IMR-90 (cell line): ENCODE results near the gene MIB1. TPM values are rescaled to one million over a fixed set of nuclear protein-coding genes. Genes with fewer than 3 reads are reported as not detected.

Experiments
- ATAC-seq: fragments of 200-7000 bp; cut with Tn5 transposase; 2 replicates; pipeline ENCODE4 v1.9.1; 2020; ENCODE audit warnings: low read depth, mild to moderate bottlenecking, moderate library complexity
- BruUV-seq: library from RNA; stranded (reverse); fragments of 400-500 nt; replicated peaks from 2 replicates; lab custom pipeline; 2021; lab: Mats Ljungman, UMichigan
- CTCF ChIA-PET: fragments of 300-600 bp; formaldehyde crosslinking; extraction: SDS; loops from one replicate; lab custom pipeline; 2021; ENCODE audit warnings: antibody characterized with exemption; lab: Yijun Ruan, JAX
- POLR2A ChIA-PET: fragments of 300-600 bp; sonication (Branson Sonifier 250); formaldehyde crosslinking; loops from one replicate; lab custom pipeline; 2022; ENCODE audit warnings: antibody characterized with exemption; ENCODE audit not compliant: unreplicated experiment; lab: Charles Lee
- DNase-seq: peaks from one replicate; pipeline ENCODE4 v3.0.0; 2013
- H2AFZ ChIP-seq: replicated peaks from 2 replicates; pipeline ENCODE3; 2013; ENCODE audit warnings: low read length, mild to moderate bottlenecking; ENCODE audit not compliant: poor library complexity
- H2AK5ac ChIP-seq: 2 replicates; pipeline ENCODE4 v1.6.1; 2013; ENCODE audit warnings: low read depth, low read length, inconsistent platforms
- H2AK9ac ChIP-seq: replicated peaks from 2 replicates; pipeline ENCODE3; 2013; ENCODE audit warnings: mild to moderate bottlenecking, low read depth, low read length, moderate library complexity; ENCODE audit not compliant: poor library complexity
- H2BK120ac ChIP-seq: 2 replicates; pipeline ENCODE4 v1.6.1; 2013; ENCODE audit warnings: low read depth, low read length, inconsistent platforms
- H2BK15ac ChIP-seq: 3 replicates; pipeline ENCODE4 v1.6.1; 2013; ENCODE audit warnings: low read depth, low read length, inconsistent platforms
- H2BK20ac ChIP-seq: 2 replicates; pipeline ENCODE4 v1.6.1; 2013; ENCODE audit warnings: low read depth, mild to moderate bottlenecking, inconsistent platforms, low read length, moderate library complexity
- H2BK5ac ChIP-seq: 2 replicates; pipeline ENCODE4 v1.6.1; 2013; ENCODE audit warnings: mild to moderate bottlenecking, low read depth, low read length, inconsistent platforms; ENCODE audit not compliant: poor library complexity, severe bottlenecking
- H3K14ac ChIP-seq: replicated peaks from 2 replicates; pipeline ENCODE4 v1.6.1; 2013; ENCODE audit warnings: low read depth, low read length, inconsistent platforms
- H3K18ac ChIP-seq: 2 replicates; pipeline ENCODE4 v1.6.1; 2013; ENCODE audit warnings: low read depth, low read length, control low read depth
- H3K23ac ChIP-seq: 2 replicates; pipeline ENCODE4 v1.6.1; 2013; ENCODE audit warnings: low read depth, low read length, inconsistent platforms
- H3K27ac ChIP-seq: 2 replicates; pipeline ENCODE4 v1.5.1; 2013; ENCODE audit warnings: mild to moderate bottlenecking, control low read depth, low read length; ENCODE audit not compliant: insufficient read depth
- H3K27me3 ChIP-seq: 2 replicates; pipeline ENCODE4 v1.6.1; 2013; ENCODE audit warnings: low read length; ENCODE audit not compliant: control insufficient read depth, insufficient read depth
- H3K36me3 ChIP-seq: 2 replicates; pipeline ENCODE4 v1.6.1; 2013; ENCODE audit warnings: low read length, mixed read lengths; ENCODE audit not compliant: control insufficient read depth, insufficient read depth
- H3K4ac ChIP-seq: 2 replicates; pipeline ENCODE4 v1.6.1; 2013; ENCODE audit warnings: low read depth, low read length, inconsistent platforms
- H3K4me1 ChIP-seq: 2 replicates; pipeline ENCODE4 v1.6.1; 2013; ENCODE audit warnings: low read length, mixed read lengths; ENCODE audit not compliant: control insufficient read depth, insufficient read depth
- H3K4me2 ChIP-seq: 2 replicates; pipeline ENCODE4 v1.6.1; 2013; ENCODE audit warnings: low read depth, mild to moderate bottlenecking, control low read depth, low read length, moderate library complexity
- H3K4me3 ChIP-seq: 2 replicates; pipeline ENCODE4 v1.5.1; 2013; ENCODE audit warnings: low read depth, mild to moderate bottlenecking, control low read depth, low read length, moderate library complexity; ENCODE audit not compliant: insufficient read depth
- H3K56ac ChIP-seq: 2 replicates; pipeline ENCODE4 v1.6.1; 2013; ENCODE audit warnings: low read length, inconsistent platforms; ENCODE audit not compliant: insufficient read depth; ENCODE audit errors: extremely low read depth
- H3K79me1 ChIP-seq, 2 experiments: 2 replicates each; pipeline ENCODE4 v1.6.1; 2013; ENCODE audit warnings: low read length in 2 of 2, inconsistent platforms in 1 of 2, low read depth in 1 of 2
- H3K9ac ChIP-seq: 2 replicates; pipeline ENCODE4 v1.6.1; 2013; ENCODE audit warnings: low read depth, low read length, control low read depth
- H3K9me1 ChIP-seq: 2 replicates; pipeline ENCODE4 v1.6.1; 2013; ENCODE audit warnings: low read length, inconsistent platforms; ENCODE audit not compliant: insufficient read depth
- H3K9me3 ChIP-seq: 2 replicates; pipeline ENCODE4 v1.6.1; 2013; ENCODE audit warnings: low read length; ENCODE audit not compliant: control insufficient read depth, insufficient read depth
- H4K20me1 ChIP-seq: 2 replicates; pipeline ENCODE4 v1.6.1; 2013; ENCODE audit warnings: low read length, inconsistent platforms; ENCODE audit not compliant: insufficient read depth
- H4K5ac ChIP-seq: 2 replicates; pipeline ENCODE4 v1.6.1; 2013; ENCODE audit warnings: mild to moderate bottlenecking, low read depth, low read length, control low read depth
- H4K8ac ChIP-seq, 2 experiments: 2 replicates each; pipeline ENCODE4 v1.6.1; 2013; ENCODE audit warnings: low read depth in 2 of 2, low read length in 2 of 2, control low read depth in 1 of 2, inconsistent platforms in 1 of 2
- H4K91ac ChIP-seq: 2 replicates; pipeline ENCODE4 v1.6.1; 2013; ENCODE audit warnings: low read depth, low read length, inconsistent platforms; ENCODE audit not compliant: insufficient read depth
- BHLHE40 ChIP-seq: fragments of 150-350 bp; IDR thresholded peaks from 2 replicates; pipeline ENCODE4 v1.6.1; 2016; ENCODE audit warnings: mild to moderate bottlenecking, low read depth, low read length
- CTCF ChIP-seq: conservative IDR thresholded peaks from 2 replicates; pipeline ENCODE4 v1.5.1; 2012; ENCODE audit warnings: mild to moderate bottlenecking, low read depth, low read length, improper control_type of control experiment
- MAFK ChIP-seq: IDR thresholded peaks from 2 replicates; pipeline ENCODE4 v1.6.1; 2012; ENCODE audit warnings: low read depth, low read length, improper control_type of control experiment
- MXI1 ChIP-seq: IDR thresholded peaks from 2 replicates; pipeline ENCODE4 v1.6.1; 2012; ENCODE audit warnings: low read depth, mild to moderate bottlenecking, low read length, moderate library complexity, borderline replicate concordance
- RAD21 ChIP-seq: IDR thresholded peaks from 2 replicates; pipeline ENCODE4 v1.6.1; 2012; ENCODE audit warnings: low read length, improper control_type of control experiment
- USF2 ChIP-seq: fragments of 150-350 bp; IDR thresholded peaks from 2 replicates; pipeline ENCODE4 v1.6.1; 2017; ENCODE audit warnings: mild to moderate bottlenecking, antibody characterized with exemption, low read length, low read depth
- WGBS, 2 experiments: methylation state at CpG; one replicate each; pipeline versions ENCODE4 v1.1.5 to v1.1.7; 2013; ENCODE audit warnings: missing lambda C conversion rate in 2 of 2; ENCODE audit not compliant: insufficient read length in 1 of 2; ENCODE audit errors: extremely low coverage in 2 of 2; 5-methylcytosine and 5-hydroxymethylcytosine counted together
- dilution Hi-C: fragments of 300-500 bp; cut with HindIII; formaldehyde crosslinking; loops from one replicate; pipeline ENCODE4 v1.14.3; 2018; ENCODE audit warnings: low sequenced_read_pairs; ENCODE audit not compliant: unreplicated experiment
- in situ Hi-C: fragments of 300-500 bp; cut with MboI; formaldehyde crosslinking; loops from 3 replicates; pipeline ENCODE4 v1.14.3; 2019; ENCODE audit warnings: low sequenced_read_pairs, inconsistent platforms, mixed read lengths
- intact Hi-C: fragments of 100-400 bp; cut with micrococcal nuclease; formaldehyde crosslinking; loops from 2 replicates; pipeline ENCODE4 v1.10.0; 2022
- polyA plus RNA-seq, 3 experiments: library from polyadenylated mRNA; depleted of rRNA; stranded (reverse); fragments of >200 nt; gene quantifications; 2 replicates each; pipeline ENCODE4 v1.2.3, GENCODE V29; 2012; ENCODE audit warnings: low replicate concordance in 1 of 3
- total RNA-seq: library from RNA; depleted of rRNA; stranded (reverse); fragments of >200 nt; gene quantifications from 2 replicates; pipeline ENCODE4 v1.2.3, GENCODE V29; 2012

The MIB1 gene
- total and polyA plus RNA-seq, 2 of the 4 experiments (the other 2 are of a cell fraction), result 5.9 to 80.1 TPM

DNA sequence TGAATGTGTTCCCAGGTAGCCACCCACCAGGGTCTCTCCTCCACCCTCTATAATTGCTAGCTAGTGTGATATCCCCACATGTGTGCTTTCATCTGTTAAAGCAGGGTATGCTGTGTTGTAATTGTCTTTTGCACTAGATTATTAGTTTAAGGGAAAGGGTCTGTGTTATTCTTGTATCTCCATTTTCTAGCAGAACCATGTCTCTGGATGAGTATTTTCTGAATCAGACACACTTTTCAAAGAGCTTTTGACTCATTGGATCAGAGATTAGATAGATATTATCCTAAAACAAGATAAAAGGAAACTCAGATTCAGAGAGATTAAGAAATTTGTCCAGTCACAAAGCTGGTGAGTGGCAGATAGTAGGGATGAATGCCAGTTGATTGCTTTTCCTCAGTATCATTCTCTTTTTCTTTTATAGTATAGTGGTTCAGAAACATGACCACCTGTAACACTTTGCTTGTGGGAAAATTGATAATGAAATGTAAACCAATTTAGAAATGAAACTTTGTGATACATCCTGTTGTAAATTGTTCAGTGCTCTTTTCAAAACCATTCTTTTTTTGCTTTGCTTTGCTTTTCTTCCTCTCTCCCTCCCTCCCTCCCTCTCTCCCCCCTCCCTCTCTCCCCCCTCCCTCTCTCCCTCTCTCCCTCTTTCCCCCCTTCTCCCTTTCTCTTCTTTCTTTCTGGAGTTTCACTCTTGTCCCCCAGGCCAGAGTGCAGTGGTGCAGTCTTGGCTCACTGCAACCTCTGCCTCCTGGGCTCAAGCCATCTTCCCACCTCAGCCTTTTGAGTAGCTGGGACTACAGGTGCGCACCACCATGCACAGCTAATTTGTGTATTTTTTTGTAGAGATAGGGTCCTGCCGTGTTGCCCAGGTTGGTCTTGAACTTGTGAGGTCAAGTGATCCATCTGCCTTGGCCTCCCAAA is 7.4 kb downstream of the MIB1 start:
- Histone ChIP-seq H2AK9ac (no peak overlapping the region), H3K9me1 (peaks cover 3% of the 10 kb centered on the region; the same call in 1 of the 2 replicates), H3K14ac (no peak overlapping the region), H2BK15ac (no peak overlapping the region), H4K91ac (no peak overlapping the region), H3K4me1 (no peaks in the 10 kb centered on the region), H2BK120ac (no peak overlapping the region), H3K27me3 (no peaks in the 10 kb centered on the region), H3K4me2 (no peak overlapping the region), H4K8ac (no peak overlapping the region), H3K4ac (no peak overlapping the region), H3K9me3 (no peaks in the 10 kb centered on the region), H4K5ac (no peak overlapping the region), H2AFZ (no peak overlapping the region), H2AK5ac (no peak overlapping the region), H3K23ac (no peak overlapping the region), H4K20me1 (peaks cover 27% of the 10 kb centered on the region), H2BK20ac (no peak overlapping the region), H3K36me3 (no peaks in the 10 kb centered on the region; the same call in 1 of the 2 replicates), H2BK5ac (no peak overlapping the region), H3K4me3 (no peak overlapping the region), H3K56ac (no peak overlapping the region), H3K27ac (no peak overlapping the region), H3K9ac (no peak overlapping the region), H3K79me1 (peaks cover 16 to 55% of the 10 kb centered on the region in 2 experiments), H3K18ac (no peak overlapping the region)
- in situ Hi-C loops, result no loop called here
- WGBS, 2 experiments, result no CpG with 5 or more reads among the region's 2 CpGs
- DNase-seq, result no peak
- no TSS peak for BruUV-seq
- ATAC-seq, result no peak
- intact Hi-C loops, result loop anchor here (10.0 kb wide), 2 partner anchors 107 to 133 kb away; partner anchors contain the start of gene SNRPD1
- ChIA-PET POLR2A (no interaction called here), CTCF (no interaction called here)
- TF ChIP-seq USF2, result no peak
- no peak for TF ChIP-seq MAFK
- TF ChIP-seq MXI1, result no peak
- TF ChIP-seq BHLHE40, result no peak
- no peak for TF ChIP-seq RAD21
- no peak for TF ChIP-seq CTCF
- dilution Hi-C loops, result no loop called here
